OCI-LY3 (cell line): ENCODE data around the gene SCRN1.

Experiments
- H2AFZ ChIP-seq: fragments of 200-600, 300-600 bp; shearing (Covaris generic); 2 replicates; pipeline ENCODE4 v1.6.0; 2014; ENCODE audit warnings: antibody characterized with exemption, low read depth, low read length
- H3K27ac ChIP-seq: fragments of 200-600, 300-600 bp; sonication (generic); 2 replicates; pipeline ENCODE4 v1.5.1; 2014; ENCODE audit warnings: mild to moderate bottlenecking, low read length, moderate library complexity, mixed read lengths
- H3K27me3 ChIP-seq: fragments of 200-600, 300-600 bp; sonication (generic); 2 replicates; pipeline ENCODE4 v1.6.1; 2014; ENCODE audit warnings: low read depth, low read length, mixed read lengths
- H3K36me3 ChIP-seq: fragments of 200-600, 300-600 bp; sonication (generic); replicated peaks from 2 replicates; pipeline ENCODE3; 2014; ENCODE audit warnings: low read depth, low read length, mixed read lengths
- H3K4me1 ChIP-seq: fragments of 300-600, 200-600 bp; sonication (generic); 2 replicates; pipeline ENCODE4 v1.6.1; 2014; ENCODE audit warnings: low read length, mixed read lengths
- H3K4me2 ChIP-seq: fragments of 200-600, 300-600 bp; sonication (generic); 2 replicates; pipeline ENCODE4 v1.6.1; 2014; ENCODE audit warnings: low read length, mixed read lengths
- H3K4me3 ChIP-seq: fragments of 300-600, 200-600 bp; sonication (generic); 2 replicates; pipeline ENCODE4 v1.5.1; 2014; ENCODE audit warnings: antibody characterized with exemption, mild to moderate bottlenecking, low read length, moderate library complexity
- H3K79me2 ChIP-seq: fragments of 300-600, 200-600 bp; shearing (Covaris generic); 2 replicates; pipeline ENCODE4 v1.6.1; 2014; ENCODE audit warnings: mild to moderate bottlenecking, low read length, mixed read lengths
- H3K9ac ChIP-seq: fragments of 300-600, 200-600 bp; shearing (Covaris generic); 2 replicates; pipeline ENCODE4 v1.6.0; 2014; ENCODE audit warnings: mild to moderate bottlenecking, low read length, moderate library complexity
- H3K9me3 ChIP-seq: fragments of 200-600, 300-600 bp; shearing (Covaris generic); 2 replicates; pipeline ENCODE4 v1.6.1; 2014; ENCODE audit warnings: low read length, mixed read lengths; ENCODE audit not compliant: insufficient read depth
- H4K20me1 ChIP-seq: fragments of 200-600, 300-600 bp; sonication (generic); 2 replicates; pipeline ENCODE4 v1.6.1; 2016; ENCODE audit warnings: low read length, mixed read lengths; ENCODE audit not compliant: insufficient read depth
- CTCF ChIP-seq: fragments of 200-600, 300-600 bp; sonication (generic); IDR thresholded peaks from 2 replicates; pipeline ENCODE4 v1.5.1; 2014; ENCODE audit warnings: antibody characterized with exemption, low read length, low read depth
- EZH2phosphoT487 ChIP-seq: fragments of 200-600 bp; shearing (Covaris generic); IDR thresholded peaks from 2 replicates; pipeline ENCODE4 v1.6.1; 2018; ENCODE audit warnings: antibody characterized with exemption, mixed run types, low read depth

Gene SCRN1

GRCh38 chr7:30028216-30028748 lies 38.7 kb upstream of the SCRN1 start, which contains the start of gene PLEKHA8:
PLEKHA8 (plus strand) TSS chr7:30028412; CDS start chr7:30028763, 351 bp downstream.
- Histone ChIP-seq H3K9ac (peak within 1 kb of the TSS; percentile 98), H3K27me3 (no peaks in the 10 kb centered on the region), H3K4me1 (peaks cover 31% of the 10 kb centered on the region), H4K20me1 (peaks cover 49% of the 10 kb centered on the region), H3K27ac (peak within 1 kb of the TSS; percentile 98), H3K4me3 (peak within 1 kb of the TSS; percentile 88), H2AFZ (peak within 1 kb of the TSS; percentile 62; the same call in 1 of the 2 replicates), H3K36me3 (peaks cover 3% of the 10 kb centered on the region), H3K9me3 (no peaks in the 10 kb centered on the region), H3K79me2 (peaks cover 72% of the 10 kb centered on the region), H3K4me2 (peak within 1 kb of the TSS; percentile 95)
- TF ChIP-seq CTCF (no peak), EZH2phosphoT487 (no peak)

GRCh38 chr7:30027740-30028215 lies 38.2 kb upstream of the SCRN1 start:
- peaks cover 3% of the 10 kb centered on the region for H3K36me3 ChIP-seq
- peak overlapping the region; percentile 98 for H3K27ac ChIP-seq
- no peaks in the 10 kb centered on the region for H3K9me3 ChIP-seq
- H3K9ac ChIP-seq: peak overlapping the region; percentile 98
- peaks cover 30% of the 10 kb centered on the region for H3K4me1 ChIP-seq
- H3K79me2 ChIP-seq: peaks cover 76% of the 10 kb centered on the region
- peaks cover 49% of the 10 kb centered on the region for H4K20me1 ChIP-seq
- H2AFZ ChIP-seq: 0 out of 2 replicates have a peak overlapping the region, but pooled peaks have one; percentile 31
- H3K4me3 ChIP-seq: peak overlapping the region; percentile 88
- peak overlapping the region; percentile 95 for H3K4me2 ChIP-seq
- TF ChIP-seq EZH2phosphoT487 (no peak), CTCF (no peak)
- H3K27me3 ChIP-seq: no peaks in the 10 kb centered on the region

GRCh38 chr7:30027065-30027456 lies 37.5 kb upstream of the SCRN1 start:
- H3K9me3 ChIP-seq: no peaks in the 10 kb centered on the region
- H3K36me3 ChIP-seq: peaks cover 3% of the 10 kb centered on the region
- TF ChIP-seq EZH2phosphoT487 (no peak), CTCF (no peak)
- peak overlapping the region; percentile 98 for H3K27ac ChIP-seq
- peak overlapping the region; percentile 98 for H3K9ac ChIP-seq
- peaks cover 73% of the 10 kb centered on the region for H3K79me2 ChIP-seq
- H3K27me3 ChIP-seq: no peaks in the 10 kb centered on the region
- 0 out of 2 replicates have a peak overlapping the region, but pooled peaks have one; percentile 42 for H2AFZ ChIP-seq
- peak overlapping the region; percentile 95 for H3K4me2 ChIP-seq
- peaks cover 23% of the 10 kb centered on the region for H3K4me1 ChIP-seq
- peak overlapping the region; percentile 88 for H3K4me3 ChIP-seq
- peaks cover 42% of the 10 kb centered on the region for H4K20me1 ChIP-seq

- Histone ChIP-seq H3K9me3 (no peaks in the 10 kb centered on the region), H3K4me3 (peak within 1 kb of the TSS; percentile 88), H3K79me2 (peaks cover 68% of the 10 kb centered on the region), H3K9ac (peak within 1 kb of the TSS; percentile 98), H4K20me1 (peaks cover 36% of the 10 kb centered on the region), H3K4me1 (peaks cover 22% of the 10 kb centered on the region), H3K4me2 (peak within 1 kb of the TSS; percentile 95), H3K27me3 (no peaks in the 10 kb centered on the region), H3K27ac (peak within 1 kb of the TSS; percentile 98), H2AFZ (peak within 1 kb of the TSS; percentile 75; the same call in 1 of the 2 replicates), H3K36me3 (peaks cover 3% of the 10 kb centered on the region)
- no peak for TF ChIP-seq EZH2phosphoT487
- TF ChIP-seq CTCF: no peak
These were observed 36.8 kb upstream of the SCRN1 start, which contains the start of gene FKBP14 for GRCh38 chr7:30026229-30027064. FKBP14 (minus strand) TSS chr7:30026702; CDS start chr7:30026508, 194 bp downstream.
